Left lung (tissue), 10 donors: ENCODE data around the gene KCNIP4. TPM values are rescaled to one million over a fixed set of nuclear protein-coding genes. Genes with fewer than 3 reads are reported as not detected.

ENCODE experiments used
- ATAC-seq: fragments of 200-7000 bp; cut with Tn5 transposase; one replicate; pipeline ENCODE4 v1.9.1; 2020; ENCODE audit warnings: moderate library complexity
- DNase-seq, 4 donors: peaks; one replicate each; pipeline ENCODE4 v3.0.0-alpha.2; 2013 to 2020
- H3K27ac ChIP-seq, 2 donors: fragments of 200-600 bp; sonication (generic) in 1 of 2; one replicate each; pipeline versions ENCODE4 v1.5.0 to v1.8.0; 2020 to 2021
- H3K27me3 ChIP-seq, 2 donors: fragments of 200-600 bp; sonication (generic) in 1 of 2; one replicate each; pipeline versions ENCODE4 v1.5.0 to v1.8.0; 2020 to 2021
- H3K36me3 ChIP-seq, 2 donors: fragments of 200-600 bp; sonication (generic) in 1 of 2; one replicate each; pipeline versions ENCODE4 v1.5.0 to v1.8.0; 2020 to 2021
- H3K4me1 ChIP-seq, 2 donors: fragments of 200-600 bp; one replicate each; pipeline ENCODE4 v1.8.0; 2021
- H3K4me3 ChIP-seq, 2 donors: fragments of 200-600 bp; sonication (generic) in 1 of 2; one replicate each; pipeline versions ENCODE4 v1.5.0 to v1.8.0; 2020 to 2021; ENCODE audit warnings: mild to moderate bottlenecking in 1 of 2
- H3K9me3 ChIP-seq, 2 donors: fragments of 200-600 bp; sonication (generic) in 1 of 2; one replicate each; pipeline versions ENCODE4 v1.5.0 to v1.8.0; 2020 to 2021
- CTCF ChIP-seq, 2 donors: fragments of 200-600 bp; sonication (generic) in 1 of 2; IDR thresholded peaks; one replicate each; pipeline versions ENCODE4 v1.5.0 to v1.8.0; 2021; ENCODE audit warnings: antibody characterized with exemption in 2 of 2
- intact Hi-C, 2 donors: fragments of 100-400 bp; cut with DNase I; formaldehyde crosslinking; loops; one replicate each; pipeline versions ENCODE4 v1.11.2 to v1.14.2; 2022
- polyA plus RNA-seq, 6 donors: library from polyadenylated mRNA; unstranded; fragments of 120-200 nt; gene quantifications; one replicate each; pipeline ENCODE4 v1.2.1, GENCODE V29; 2013; ENCODE audit not compliant: insufficient read length in 6 of 6
- total RNA-seq, 2 donors: library from RNA; stranded (reverse); fragmentation: NEBNext Ultra II Directional; extraction: Animal tissue kit (Norgen Biotek cat#: 25700); gene quantifications; one replicate each; pipeline ENCODE4 v1.2.1, GENCODE V29; 2021
- donor health status: DM: no; HTN: yes; CAD: no.
- donor health status: DM: no; HTN: no; CAD: no.

The KCNIP4 gene
- total and polyA plus RNA-seq, 8 donors, result 2.8 to 5.4 (median 4.9) TPM; not detected in 2

DNA sequence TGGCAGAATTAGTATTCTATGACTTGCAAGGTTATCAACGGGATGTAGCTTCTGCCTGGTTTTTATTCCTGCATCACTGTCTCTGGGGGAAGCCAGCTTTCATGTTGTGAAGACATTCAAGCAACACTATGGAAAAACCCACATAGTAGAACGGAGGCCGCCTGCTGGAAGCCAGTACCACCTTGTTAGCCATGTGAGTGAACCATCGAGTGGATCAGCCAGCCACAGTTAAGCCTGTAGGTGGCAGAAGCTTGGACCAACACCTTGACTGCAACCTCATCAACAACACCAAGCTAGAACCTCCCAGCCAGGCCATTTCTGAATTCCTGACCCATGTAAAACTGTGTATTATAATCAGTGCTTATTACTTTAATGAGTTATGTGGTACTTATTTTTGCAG lies 538.2 kb downstream of the KCNIP4 start:
- no peak for TF ChIP-seq CTCF (IDR thresholded peaks at IDR 0.05)
- Histone ChIP-seq H3K27ac (no peak overlapping the region), H3K9me3 (no peaks in the 10 kb centered on the region), H3K27me3 (peaks cover 0 to 4% of the 10 kb centered on the region in 2 donors), H3K4me1 (no peaks in the 10 kb centered on the region), H3K36me3 (no peaks in the 10 kb centered on the region), H3K4me3 (no peak overlapping the region)
- DNase-seq (no peak), ATAC-seq (no peak)
- intact Hi-C loops, result no loop called here

- intact Hi-C loops, result no loop called here
Measured at GRCh38 chr4:21387683-21388082, 560.9 kb downstream of the KCNIP4 start.

DNA sequence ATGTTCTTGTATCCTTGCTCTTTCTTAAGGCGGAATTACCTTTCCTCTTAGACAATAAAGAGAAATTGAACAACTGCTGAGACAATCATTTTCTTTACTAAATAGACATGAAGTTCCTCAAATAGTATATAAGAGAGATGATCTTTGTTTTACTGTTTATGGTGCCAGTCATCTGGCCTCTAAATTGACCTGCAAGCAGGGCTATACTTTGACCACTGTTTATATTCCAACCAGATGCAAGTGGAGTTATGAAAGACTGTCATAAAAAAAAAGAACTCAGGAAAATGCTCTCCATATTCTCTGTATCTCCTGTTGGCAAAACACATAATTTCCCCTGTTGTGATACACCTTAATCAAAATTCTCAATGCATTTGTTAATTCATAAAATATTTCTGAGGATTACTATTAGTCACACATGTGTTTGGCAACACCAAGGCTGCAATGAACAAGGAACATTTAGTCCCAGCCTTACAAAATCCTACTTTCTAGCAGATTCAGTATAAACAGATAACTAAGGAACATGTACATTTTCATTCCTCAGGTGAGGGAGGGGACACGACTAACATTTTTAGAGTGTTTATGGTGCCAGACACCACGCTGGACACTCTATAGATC lies 562.3 kb downstream of the KCNIP4 start:
- intact Hi-C loops, result no loop called here
- no peak overlapping the region for H3K4me3 ChIP-seq
- H3K4me1 ChIP-seq, result no peaks in the 10 kb centered on the region
- H3K36me3 ChIP-seq, result no peaks in the 10 kb centered on the region
- DNase-seq (no peak), ATAC-seq (no peak)
- H3K9me3 ChIP-seq, result no peaks in the 10 kb centered on the region
- H3K27me3 ChIP-seq, result no peaks in the 10 kb centered on the region
- TF ChIP-seq CTCF (IDR thresholded peaks at IDR 0.05), result no peak
- H3K27ac ChIP-seq, result no peak overlapping the region

More at GRCh38 chr4:21387683-21388082, 560.9 kb downstream of the KCNIP4 start:
- Histone ChIP-seq H3K4me3 (no peak overlapping the region), H3K27ac (no peak overlapping the region), H3K4me1 (no peaks in the 10 kb centered on the region), H3K27me3 (no peaks in the 10 kb centered on the region), H3K9me3 (no peaks in the 10 kb centered on the region), H3K36me3 (no peaks in the 10 kb centered on the region)
- TF ChIP-seq CTCF (IDR thresholded peaks at IDR 0.05), result no peak
- ATAC-seq, result no peak
- DNase-seq, result no peak

DNA sequence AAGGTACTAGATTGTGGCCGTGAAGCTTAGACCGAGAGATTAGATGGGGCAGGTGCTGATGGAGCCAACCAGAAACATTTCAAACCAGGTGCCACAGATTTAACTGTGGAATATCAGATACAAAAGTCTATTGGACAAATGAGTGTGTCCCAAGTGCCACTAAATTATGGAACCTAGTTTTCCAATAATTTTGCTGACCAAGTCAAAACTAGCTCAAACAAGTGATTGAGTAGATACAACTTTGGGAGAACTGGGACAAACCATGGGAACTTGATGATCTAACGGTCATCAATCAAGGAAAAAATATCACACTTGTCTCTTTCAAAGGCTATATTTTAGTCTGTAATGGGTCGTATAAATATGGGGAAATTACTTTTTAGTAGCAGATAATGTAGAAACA lies 562.9 kb downstream of the KCNIP4 start:
- ATAC-seq, result no peak
- H3K4me1 ChIP-seq, result no peaks in the 10 kb centered on the region
- no peak overlapping the region for H3K27ac ChIP-seq
- no peaks in the 10 kb centered on the region for H3K27me3 ChIP-seq
- intact Hi-C loops, result no loop called here
- H3K4me3 ChIP-seq, result no peak overlapping the region
- H3K9me3 ChIP-seq, result no peaks in the 10 kb centered on the region
- no peak for TF ChIP-seq CTCF (IDR thresholded peaks at IDR 0.05)
- H3K36me3 ChIP-seq, result no peaks in the 10 kb centered on the region
- no peak for DNase-seq

- ATAC-seq (no peak), DNase-seq (no peak)
- Histone ChIP-seq H3K9me3 (no peaks in the 10 kb centered on the region), H3K36me3 (no peaks in the 10 kb centered on the region), H3K4me1 (no peaks in the 10 kb centered on the region), H3K27ac (no peak overlapping the region), H3K27me3 (no peaks in the 10 kb centered on the region), H3K4me3 (no peak overlapping the region)
- intact Hi-C loops, result no loop called here
- TF ChIP-seq CTCF (IDR thresholded peaks at IDR 0.05), result no peak
Measured at GRCh38 chr4:21384609-21385008, 564.0 kb downstream of the KCNIP4 start.
